Mucosa of stomach (tissue), 1 donor: Measurements from ENCODE around the gene USP47.

Experiments used
- H3K27me3 ChIP-seq: one replicate; pipeline ENCODE4 v1.7.0; 2013; ENCODE audit warnings: mild to moderate bottlenecking, low read length; ENCODE audit not compliant: control insufficient read depth, insufficient read depth
- H3K36me3 ChIP-seq: one replicate; pipeline ENCODE4 v1.7.0; 2013; ENCODE audit warnings: low read length; ENCODE audit not compliant: control insufficient read depth, insufficient read depth
- H3K4me1 ChIP-seq: one replicate; pipeline ENCODE4 v1.7.0; 2013; ENCODE audit warnings: mild to moderate bottlenecking, low read length; ENCODE audit not compliant: control insufficient read depth, insufficient read depth
- H3K4me3 ChIP-seq: one replicate; pipeline ENCODE4 v1.7.0; 2013; ENCODE audit warnings: low read length
- H3K9ac ChIP-seq: one replicate; pipeline ENCODE4 v1.7.0; 2013; ENCODE audit warnings: mild to moderate bottlenecking, low read length, moderate library complexity
- H3K9me3 ChIP-seq: one replicate; pipeline ENCODE4 v1.7.0; 2013; ENCODE audit warnings: mild to moderate bottlenecking, low read length, moderate library complexity; ENCODE audit not compliant: control insufficient read depth
- donor health status: Pancreatic carcinoma.

The USP47 gene

GRCh38 chr11:11982975-11983374 lies 141.2 kb downstream of the USP47 start:
- H3K4me1 ChIP-seq = peaks cover 30% of the 10 kb centered on the region
- H3K4me3 ChIP-seq = no peak overlapping the region
- H3K27me3 ChIP-seq = no peaks in the 10 kb centered on the region
- no peaks in the 10 kb centered on the region for H3K36me3 ChIP-seq
- H3K9ac ChIP-seq = no peak overlapping the region
- H3K9me3 ChIP-seq = no peaks in the 10 kb centered on the region

GRCh38 chr11:11983427-11983826 lies 141.7 kb downstream of the USP47 start:
- H3K4me3 ChIP-seq = no peak overlapping the region
- no peaks in the 10 kb centered on the region for H3K9me3 ChIP-seq
- no peaks in the 10 kb centered on the region for H3K27me3 ChIP-seq
- peaks cover 34% of the 10 kb centered on the region for H3K4me1 ChIP-seq
- H3K9ac ChIP-seq = no peak overlapping the region
- H3K36me3 ChIP-seq = no peaks in the 10 kb centered on the region

- Histone ChIP-seq H3K4me1 (peaks cover 28% of the 10 kb centered on the region), H3K27me3 (no peaks in the 10 kb centered on the region), H3K9ac (no peak overlapping the region), H3K9me3 (no peaks in the 10 kb centered on the region), H3K4me3 (no peak overlapping the region), H3K36me3 (no peaks in the 10 kb centered on the region)
Observed at GRCh38 chr11:11984563-11984962, 142.8 kb downstream of the USP47 start.

GRCh38 chr11:11985016-11985715 lies 143.4 kb downstream of the USP47 start:
- Histone ChIP-seq H3K4me1 (peaks cover 22% of the 10 kb centered on the region), H3K36me3 (no peaks in the 10 kb centered on the region), H3K9me3 (no peaks in the 10 kb centered on the region), H3K9ac (no peak overlapping the region), H3K27me3 (no peaks in the 10 kb centered on the region), H3K4me3 (no peak overlapping the region)

GRCh38 chr11:11985954-11986949 lies 144.5 kb downstream of the USP47 start:
- Histone ChIP-seq H3K36me3 (no peaks in the 10 kb centered on the region), H3K4me1 (peaks cover 20% of the 10 kb centered on the region), H3K4me3 (no peak overlapping the region)

GRCh38 chr11:11987503-11988022 lies 145.8 kb downstream of the USP47 start:
- H3K36me3 ChIP-seq = no peaks in the 10 kb centered on the region
- H3K9ac ChIP-seq = no peak overlapping the region
- peaks cover 31% of the 10 kb centered on the region for H3K4me1 ChIP-seq
- no peaks in the 10 kb centered on the region for H3K9me3 ChIP-seq
- no peak overlapping the region for H3K4me3 ChIP-seq
- no peaks in the 10 kb centered on the region for H3K27me3 ChIP-seq

More at GRCh38 chr11:11985954-11986949, 144.5 kb downstream of the USP47 start:
- Histone ChIP-seq H3K9me3 (no peaks in the 10 kb centered on the region), H3K9ac (no peak overlapping the region), H3K27me3 (no peaks in the 10 kb centered on the region)

GRCh38 chr11:11988099-11988651 lies 146.4 kb downstream of the USP47 start:
- H3K9me3 ChIP-seq = no peaks in the 10 kb centered on the region
- peaks cover 36% of the 10 kb centered on the region for H3K4me1 ChIP-seq
- H3K9ac ChIP-seq = no peak overlapping the region
- H3K4me3 ChIP-seq = no peak overlapping the region
- H3K36me3 ChIP-seq = no peaks in the 10 kb centered on the region
- no peaks in the 10 kb centered on the region for H3K27me3 ChIP-seq

GRCh38 chr11:11988681-11989261 lies 147.0 kb downstream of the USP47 start:
- H3K36me3 ChIP-seq = no peaks in the 10 kb centered on the region

GRCh38 chr11:11989774-11990744 lies 148.3 kb downstream of the USP47 start:
- H3K36me3 ChIP-seq = no peaks in the 10 kb centered on the region
- H3K9me3 ChIP-seq = no peaks in the 10 kb centered on the region
- no peaks in the 10 kb centered on the region for H3K27me3 ChIP-seq
- peaks cover 45% of the 10 kb centered on the region for H3K4me1 ChIP-seq
- H3K9ac ChIP-seq = no peak overlapping the region
- no peak overlapping the region for H3K4me3 ChIP-seq

More at GRCh38 chr11:11988681-11989261, 147.0 kb downstream of the USP47 start:
- Histone ChIP-seq H3K4me3 (no peak overlapping the region), H3K4me1 (peaks cover 38% of the 10 kb centered on the region), H3K9me3 (no peaks in the 10 kb centered on the region), H3K9ac (no peak overlapping the region), H3K27me3 (no peaks in the 10 kb centered on the region)

GRCh38 chr11:11992257-11993212 lies 150.8 kb downstream of the USP47 start:
- H3K36me3 ChIP-seq = no peaks in the 10 kb centered on the region
- no peak overlapping the region for H3K4me3 ChIP-seq
- peaks cover 38% of the 10 kb centered on the region for H3K4me1 ChIP-seq
- H3K9me3 ChIP-seq = no peaks in the 10 kb centered on the region
- no peaks in the 10 kb centered on the region for H3K27me3 ChIP-seq
- H3K9ac ChIP-seq = no peak overlapping the region
